T-helper 2 cell treated with Interferon-gamma antibody and Interleukin-4, amounts not matched to agents 100 ng/mL and 5 ng/mL, for 36 hours (primary cell): ENCODE results near the gene MS4A2. TPM values are rescaled to one million over a fixed set of nuclear protein-coding genes. Genes with fewer than 3 reads are reported as not detected.

Source experiments
- total RNA-seq: library from RNA; stranded (reverse); gene quantifications from 2 replicates; pipeline ENCODE4 v1.2.3, GENCODE V29; 2022

Gene MS4A2
- total RNA-seq, 1 donor from 2014 or later = not detected

Other genes with a start within 250 kb of the MS4A2 start
- gene CBLIF, start 243.2 kb upstream of the MS4A2 start, total RNA-seq = not detected in 2 replicates
- not detected in 2 replicates for gene TCN1, start 222.2 kb upstream of the MS4A2 start, total RNA-seq
- not detected in 2 replicates for gene OOSP3, start 209.9 kb upstream of the MS4A2 start, total RNA-seq
- not detected in 2 replicates for gene OOSP1, start 150.2 kb upstream of the MS4A2 start, total RNA-seq
- gene OOSP4A, start 124.6 kb upstream of the MS4A2 start, total RNA-seq = not detected in 2 replicates
- not detected in 2 replicates for gene OOSP4B, start 71.5 kb upstream of the MS4A2 start, total RNA-seq
- not detected in 2 replicates for gene OOSP2, start 48.3 kb upstream of the MS4A2 start, total RNA-seq
- not detected in 2 replicates for gene MS4A3, start 32.0 kb upstream of the MS4A2 start, total RNA-seq
- gene MS4A6A, start 94.4 kb downstream of the MS4A2 start, total RNA-seq = not detected in 2 replicates
- gene MS4A4E, start 154.5 kb downstream of the MS4A2 start, total RNA-seq = 0.16 TPM in 1 of 2 replicates, not detected in the other
- gene MS4A4A, start 192.0 kb downstream of the MS4A2 start, total RNA-seq = not detected in 2 replicates
- not detected in 2 replicates for gene MS4A6E, start 238.6 kb downstream of the MS4A2 start, total RNA-seq